Stomach smooth muscle (tissue), 2 donors: ENCODE measurements around the gene GPR35.

Source experiments
- H3K27ac ChIP-seq: one replicate; pipeline ENCODE4 v1.7.0; 2013; ENCODE audit warnings: mild to moderate bottlenecking, low read length, inconsistent platforms
- H3K27me3 ChIP-seq, 2 donors: one replicate each; pipeline ENCODE4 v1.7.0; 2013; ENCODE audit warnings: low read length in 2 of 2; ENCODE audit not compliant: insufficient read depth in 2 of 2, control insufficient read depth in 1 of 2
- H3K36me3 ChIP-seq, 2 donors: one replicate each; pipeline ENCODE4 v1.7.0; 2013; ENCODE audit warnings: low read length in 2 of 2; ENCODE audit not compliant: control insufficient read depth in 2 of 2, insufficient read depth in 2 of 2
- H3K4me1 ChIP-seq: one replicate; pipeline ENCODE4 v1.7.0; 2013; ENCODE audit warnings: low read length; ENCODE audit not compliant: control insufficient read depth, insufficient read depth
- H3K4me3 ChIP-seq, 2 donors: one replicate each; pipeline ENCODE4 v1.7.0; 2013; ENCODE audit warnings: low read length in 2 of 2
- H3K9ac ChIP-seq, 2 donors: one replicate each; pipeline ENCODE4 v1.7.0; 2013; ENCODE audit warnings: low read length in 2 of 2, mild to moderate bottlenecking in 1 of 2
- H3K9me3 ChIP-seq, 2 donors: one replicate each; pipeline ENCODE4 v1.7.0; 2013; ENCODE audit warnings: low read length in 2 of 2; ENCODE audit not compliant: control insufficient read depth in 2 of 2
- donor health status: healthy.
- donor health status: Pancreatic carcinoma.

GPR35 gene

GRCh38 chr2:240631548-240632305, 6.4 kb downstream of the GPR35 start:
- no peak overlapping the region for H3K4me3 ChIP-seq
- no peaks in the 10 kb centered on the region for H3K36me3 ChIP-seq
- H3K27ac ChIP-seq: no peak overlapping the region
- H3K4me1 ChIP-seq: no peaks in the 10 kb centered on the region
- H3K9me3 ChIP-seq: peaks cover 0 to 2% of the 10 kb centered on the region in 2 donors
- H3K9ac ChIP-seq: no peak overlapping the region
- peaks cover 0 to 2% of the 10 kb centered on the region in 2 donors for H3K27me3 ChIP-seq

GRCh38 chr2:240632306-240632721, 7.0 kb downstream of the GPR35 start:
- Histone ChIP-seq H3K36me3 (no peaks in the 10 kb centered on the region), H3K4me3 (no peak overlapping the region), H3K27me3 (peaks cover 0 to 4% of the 10 kb centered on the region in 2 donors), H3K4me1 (no peaks in the 10 kb centered on the region), H3K27ac (no peak overlapping the region), H3K9ac (no peak overlapping the region), H3K9me3 (peaks cover 0 to 2% of the 10 kb centered on the region in 2 donors)

DNA sequence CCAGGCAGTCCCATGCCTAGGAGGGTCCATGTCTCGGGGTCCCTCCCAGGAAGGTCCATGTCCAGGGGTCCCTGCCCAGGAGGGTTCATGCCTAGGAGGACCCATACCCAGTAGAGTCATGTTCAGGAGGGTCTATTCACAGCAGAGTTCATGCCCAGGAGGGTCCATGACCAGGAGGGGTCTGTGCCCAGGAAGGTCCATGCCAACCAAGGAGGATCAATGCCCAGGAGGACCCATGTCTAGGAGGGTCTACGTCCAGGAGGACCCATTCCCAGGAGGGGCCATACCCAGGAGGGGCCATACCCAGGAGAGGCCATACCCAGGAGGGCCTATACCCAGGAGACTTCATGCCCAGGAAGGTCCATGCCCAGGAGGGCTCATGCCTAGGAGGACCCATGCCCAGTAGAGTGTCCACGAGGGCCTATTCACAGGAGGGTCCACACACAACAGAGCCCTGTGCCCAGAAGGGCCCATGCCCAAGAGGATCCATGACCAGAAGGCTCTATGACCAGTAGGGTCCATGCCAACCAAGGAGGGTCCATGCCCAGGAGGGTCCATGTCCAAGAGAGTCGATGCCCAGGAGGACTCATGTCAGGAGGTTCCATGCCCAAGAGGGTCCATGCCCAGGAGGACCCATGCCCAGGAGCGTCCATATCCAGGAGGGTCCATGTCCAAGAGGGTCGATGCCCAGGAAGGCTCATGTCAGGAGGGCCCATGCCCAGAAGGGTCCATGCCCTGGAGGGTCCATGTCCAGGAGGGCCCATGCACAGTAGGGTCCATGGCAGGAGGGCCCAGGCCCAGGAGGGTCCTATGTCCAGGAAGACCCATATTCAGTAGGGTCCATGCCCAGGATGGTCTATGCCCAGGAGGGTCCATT, 10.1 kb downstream of the GPR35 start:
- Histone ChIP-seq H3K27me3 (peaks cover 4% of the 10 kb centered on the region in 2 donors), H3K9ac (no peak overlapping the region), H3K27ac (no peak overlapping the region), H3K36me3 (no peaks in the 10 kb centered on the region), H3K4me3 (no peak overlapping the region), H3K9me3 (peaks cover 0 to 2% of the 10 kb centered on the region in 2 donors), H3K4me1 (no peaks in the 10 kb centered on the region)

DNA sequence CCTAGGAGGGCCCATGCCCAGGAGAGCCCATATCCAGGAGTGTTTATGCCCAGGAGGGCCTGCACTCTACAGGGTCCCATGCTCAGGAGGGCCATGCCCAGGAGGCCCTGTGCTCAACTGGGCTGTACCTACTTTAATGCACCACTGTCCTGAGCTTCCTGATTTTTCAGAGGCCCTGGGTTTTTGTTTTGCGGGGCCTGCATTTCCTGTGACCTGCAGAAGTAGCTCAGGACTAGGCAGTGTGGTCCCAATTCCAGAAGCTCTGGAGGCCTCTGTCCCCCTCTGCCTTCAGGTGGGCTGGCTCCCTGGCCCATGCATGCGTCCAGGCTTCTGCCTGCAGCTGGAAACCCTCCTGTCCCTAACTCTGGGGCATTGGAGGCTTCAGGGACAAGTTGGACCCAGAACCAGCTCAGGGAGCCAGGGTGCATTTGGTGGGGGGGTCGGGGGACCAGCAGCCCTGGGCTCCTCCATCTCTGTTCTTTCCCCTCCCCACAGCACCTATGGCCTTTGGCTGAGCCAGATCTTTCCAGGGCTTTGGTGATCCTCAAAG, 10.8 kb downstream of the GPR35 start:
- Histone ChIP-seq H3K4me1 (no peaks in the 10 kb centered on the region), H3K9me3 (peaks cover 0 to 2% of the 10 kb centered on the region in 2 donors), H3K9ac (no peak overlapping the region), H3K27ac (no peak overlapping the region), H3K36me3 (no peaks in the 10 kb centered on the region), H3K27me3 (peaks cover 4% of the 10 kb centered on the region in 2 donors), H3K4me3 (no peak overlapping the region)

- Histone ChIP-seq H3K27me3 (peaks cover 4% of the 10 kb centered on the region in 2 donors), H3K27ac (no peak overlapping the region), H3K4me3 (no peak overlapping the region), H3K36me3 (no peaks in the 10 kb centered on the region), H3K9ac (no peak overlapping the region), H3K4me1 (no peaks in the 10 kb centered on the region), H3K9me3 (peaks cover 0 to 2% of the 10 kb centered on the region in 2 donors)
Observed at GRCh38 chr2:240636563-240637115, 11.4 kb downstream of the GPR35 start.

GRCh38 chr2:240637116-240637900, 12.0 kb downstream of the GPR35 start:
- Histone ChIP-seq H3K4me3 (no peak overlapping the region), H3K27ac (no peak overlapping the region), H3K9me3 (peaks cover 0 to 2% of the 10 kb centered on the region in 2 donors), H3K4me1 (no peaks in the 10 kb centered on the region), H3K36me3 (no peaks in the 10 kb centered on the region), H3K27me3 (peaks cover 4% of the 10 kb centered on the region in 2 donors), H3K9ac (no peak overlapping the region)

- H3K36me3 ChIP-seq: no peaks in the 10 kb centered on the region
- no peak overlapping the region for H3K27ac ChIP-seq
Observed at GRCh38 chr2:240637901-240638345, 12.6 kb downstream of the GPR35 start.

DNA sequence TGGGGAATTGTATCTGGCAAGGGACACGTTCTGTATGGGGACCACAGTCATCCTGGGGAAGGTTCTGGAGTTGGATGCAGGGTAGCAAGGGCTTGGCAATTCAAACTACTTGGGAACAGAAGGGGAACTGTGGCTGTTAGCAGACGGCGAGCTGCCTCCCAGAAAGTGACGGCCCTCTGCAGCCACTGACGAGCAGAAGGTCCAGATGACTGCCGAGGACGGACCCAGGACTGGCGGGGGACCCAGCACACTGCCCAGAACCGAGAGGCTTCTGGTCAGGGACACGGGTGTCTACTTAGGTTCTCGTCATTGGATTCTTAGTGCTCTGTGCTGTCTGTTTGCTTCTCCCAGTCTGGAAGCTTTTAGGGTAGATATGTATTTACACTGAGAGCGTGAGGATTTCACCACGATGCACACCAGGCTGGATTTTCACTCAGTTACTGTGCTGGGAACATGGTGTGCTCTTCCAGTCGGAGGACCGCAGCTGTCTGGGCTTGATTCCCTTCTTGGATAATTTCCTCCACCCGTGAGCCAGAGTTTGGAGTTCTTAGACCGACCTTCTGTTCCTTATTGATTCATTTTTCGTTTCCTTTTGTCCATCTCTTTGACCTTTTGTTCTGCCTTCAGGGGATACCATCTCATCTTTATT, 13.4 kb downstream of the GPR35 start:
- H3K4me1 ChIP-seq: no peaks in the 10 kb centered on the region
- peaks cover 0 to 2% of the 10 kb centered on the region in 2 donors for H3K9me3 ChIP-seq
- H3K4me3 ChIP-seq: no peak overlapping the region
- peak overlapping the region; percentile 41 for H3K27ac ChIP-seq
- H3K36me3 ChIP-seq: no peaks in the 10 kb centered on the region
- peaks cover 4 to 7% of the 10 kb centered on the region in 2 donors for H3K27me3 ChIP-seq
- no peak overlapping the region for H3K9ac ChIP-seq

More at GRCh38 chr2:240637901-240638345, 12.6 kb downstream of the GPR35 start:
- Histone ChIP-seq H3K27me3 (peaks cover 4% of the 10 kb centered on the region in 2 donors), H3K9me3 (peaks cover 0 to 2% of the 10 kb centered on the region in 2 donors), H3K9ac (no peak overlapping the region), H3K4me1 (no peaks in the 10 kb centered on the region), H3K4me3 (no peak overlapping the region)

DNA sequence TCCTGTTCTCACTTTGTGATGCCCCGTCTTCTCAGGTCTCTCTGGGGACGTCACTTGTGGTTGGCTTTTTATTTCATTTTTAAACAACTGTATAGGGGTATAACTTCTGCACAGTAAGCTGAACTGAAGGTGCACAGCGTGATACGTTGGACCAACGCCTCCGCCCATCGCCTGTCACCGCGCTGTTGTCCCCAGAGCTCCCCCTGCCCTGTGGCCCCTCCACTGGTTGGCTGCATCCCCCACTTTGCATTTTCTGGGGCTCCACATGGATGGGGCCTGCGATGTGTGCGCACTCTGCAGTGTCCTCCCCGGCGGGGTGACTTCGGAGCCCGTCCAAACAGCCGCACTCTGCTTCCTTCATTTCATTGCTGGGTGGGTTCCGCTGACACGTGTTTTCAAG, 14.3 kb downstream of the GPR35 start:
- H3K9ac ChIP-seq: no peak overlapping the region
- H3K4me1 ChIP-seq: no peaks in the 10 kb centered on the region
- H3K27me3 ChIP-seq: peaks cover 10 to 11% of the 10 kb centered on the region in 2 donors
- no peak overlapping the region for H3K4me3 ChIP-seq
- no peaks in the 10 kb centered on the region for H3K36me3 ChIP-seq
- no peaks in the 10 kb centered on the region for H3K9me3 ChIP-seq
- no peak overlapping the region for H3K27ac ChIP-seq
